ENCODE measurements around the gene FN3KRP.

Gene FN3KRP

GRCh38 chr17:82698974-82699442, 17.5 kb upstream of the FN3KRP start:
- DNase-seq (ENCODE audit: low spot score) = no peak
- TF ChIP-seq, protein P1, sequence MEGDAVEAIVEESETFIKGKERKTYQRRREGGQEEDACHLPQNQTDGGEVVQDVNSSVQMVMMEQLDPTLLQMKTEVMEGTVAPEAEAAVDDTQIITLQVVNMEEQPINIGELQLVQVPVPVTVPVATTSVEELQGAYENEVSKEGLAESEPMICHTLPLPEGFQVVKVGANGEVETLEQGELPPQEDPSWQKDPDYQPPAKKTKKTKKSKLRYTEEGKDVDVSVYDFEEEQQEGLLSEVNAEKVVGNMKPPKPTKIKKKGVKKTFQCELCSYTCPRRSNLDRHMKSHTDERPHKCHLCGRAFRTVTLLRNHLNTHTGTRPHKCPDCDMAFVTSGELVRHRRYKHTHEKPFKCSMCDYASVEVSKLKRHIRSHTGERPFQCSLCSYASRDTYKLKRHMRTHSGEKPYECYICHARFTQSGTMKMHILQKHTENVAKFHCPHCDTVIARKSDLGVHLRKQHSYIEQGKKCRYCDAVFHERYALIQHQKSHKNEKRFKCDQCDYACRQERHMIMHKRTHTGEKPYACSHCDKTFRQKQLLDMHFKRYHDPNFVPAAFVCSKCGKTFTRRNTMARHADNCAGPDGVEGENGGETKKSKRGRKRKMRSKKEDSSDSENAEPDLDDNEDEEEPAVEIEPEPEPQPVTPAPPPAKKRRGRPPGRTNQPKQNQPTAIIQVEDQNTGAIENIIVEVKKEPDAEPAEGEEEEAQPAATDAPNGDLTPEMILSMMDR (IDR thresholded peaks at IDR 0.05; ENCODE audit: extremely low read depth, insufficient read depth, missing control alignments) = no peak
- in situ Hi-C loops (cut with MboI; ENCODE audit: low pct_unique_long_range_greater_than_20kb, low sequenced_read_pairs, unreplicated experiment) = no loop called here

- no peak for DNase-seq (ENCODE audit: low spot score)
- TF ChIP-seq, protein P1 (IDR thresholded peaks at IDR 0.05; ENCODE audit: extremely low read depth, insufficient read depth, missing control alignments) = no peak
- in situ Hi-C loops (cut with MboI; ENCODE audit: low pct_unique_long_range_greater_than_20kb, low sequenced_read_pairs, unreplicated experiment) = no loop called here
These were observed 17.0 kb upstream of the FN3KRP start for GRCh38 chr17:82699551-82699950.

GRCh38 chr17:82702231-82702927, 14.1 kb upstream of the FN3KRP start:
- in situ Hi-C loops (cut with MboI; ENCODE audit: low pct_unique_long_range_greater_than_20kb, low sequenced_read_pairs, unreplicated experiment) = no loop called here
- DNase-seq (ENCODE audit: low spot score) = no peak
- TF ChIP-seq, protein P1 (IDR thresholded peaks at IDR 0.05; ENCODE audit: extremely low read depth, insufficient read depth, missing control alignments) = no peak

- in situ Hi-C loops (cut with MboI; ENCODE audit: low pct_unique_long_range_greater_than_20kb, low sequenced_read_pairs, unreplicated experiment) = no loop called here
- TF ChIP-seq, protein P1 (IDR thresholded peaks at IDR 0.05; ENCODE audit: extremely low read depth, insufficient read depth, missing control alignments) = no peak
These were observed 13.3 kb upstream of the FN3KRP start for GRCh38 chr17:82703036-82703745.

DNA sequence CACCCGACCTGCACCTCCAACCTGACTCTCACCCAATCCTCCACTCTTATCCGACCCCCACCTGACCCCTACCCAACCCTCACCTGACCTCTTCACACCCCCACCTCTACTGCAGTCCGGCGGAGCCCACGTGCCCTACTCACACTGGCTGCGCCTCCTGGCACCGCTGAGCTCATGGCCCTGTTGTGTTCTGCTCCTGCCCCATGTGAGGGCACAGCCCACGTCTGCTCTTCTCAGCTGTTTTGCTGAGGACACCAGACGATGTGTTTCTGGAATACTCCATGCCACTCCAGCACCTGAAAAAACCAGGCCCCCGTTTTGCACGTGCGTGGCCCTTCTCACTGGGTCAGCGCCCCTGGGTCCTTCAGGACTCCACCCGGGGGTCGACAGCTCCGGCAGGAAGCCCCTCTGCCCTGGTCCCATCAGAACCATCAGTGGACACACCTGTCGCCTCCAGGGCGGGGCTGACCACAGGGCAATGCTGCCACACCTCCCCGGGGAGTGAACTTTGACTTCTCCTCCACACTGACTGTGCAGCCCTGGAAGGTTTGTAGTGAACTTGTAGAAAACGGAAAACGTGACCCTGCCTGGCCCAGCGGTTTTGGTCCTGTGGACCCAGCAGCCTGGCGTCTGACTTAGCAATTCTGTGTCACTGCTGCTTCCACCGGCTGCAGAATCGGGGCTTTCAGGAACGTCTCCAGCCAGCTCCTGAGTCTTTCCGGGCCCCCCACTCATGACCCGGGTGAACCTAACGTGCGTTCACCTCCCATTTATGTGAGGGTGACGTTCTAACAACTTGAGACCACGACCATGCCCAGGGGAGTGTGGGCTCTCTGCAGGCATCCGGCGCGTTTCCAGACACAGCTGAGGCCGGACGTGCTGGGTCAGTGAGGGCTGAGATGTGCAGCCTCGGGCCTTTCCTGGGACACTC, 12.3 kb upstream of the FN3KRP start:
- in situ Hi-C loops (cut with MboI; ENCODE audit: low pct_unique_long_range_greater_than_20kb, low sequenced_read_pairs, unreplicated experiment) = no loop called here
- TF ChIP-seq, protein P1 (IDR thresholded peaks at IDR 0.05; ENCODE audit: extremely low read depth, insufficient read depth, missing control alignments) = no peak
- DNase-seq (ENCODE audit: low spot score) = no peak

More at GRCh38 chr17:82703036-82703745, 13.3 kb upstream of the FN3KRP start:
- no peak for DNase-seq (ENCODE audit: low spot score)

DNA sequence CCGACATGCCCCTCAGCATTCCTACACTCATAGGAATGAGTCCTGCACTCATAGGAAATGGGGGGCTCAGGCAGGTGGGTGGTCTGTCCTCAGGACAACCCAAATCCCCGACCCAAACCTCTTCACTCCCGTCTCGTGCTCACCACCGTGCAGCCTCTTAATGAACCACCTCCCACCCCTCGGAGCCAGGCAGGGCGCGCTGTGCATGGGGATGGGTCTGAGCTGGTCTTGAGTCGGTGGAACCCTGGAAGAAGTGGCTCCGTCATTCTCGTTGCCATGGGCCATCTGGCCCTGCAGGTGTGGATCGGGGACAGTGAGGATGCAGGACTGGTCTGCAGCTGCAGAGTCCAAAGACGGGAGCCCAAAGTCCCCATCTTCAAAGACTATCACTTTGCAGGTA, 11.6 kb upstream of the FN3KRP start:
- DNase-seq (ENCODE audit: low spot score) = no peak
- in situ Hi-C loops (cut with MboI; ENCODE audit: low pct_unique_long_range_greater_than_20kb, low sequenced_read_pairs, unreplicated experiment) = no loop called here
- TF ChIP-seq, protein P1 (IDR thresholded peaks at IDR 0.05; ENCODE audit: extremely low read depth, insufficient read depth, missing control alignments) = no peak
